D721Med (cell line): Measurements from ENCODE around the gene FASTKD1.
A peak's percentile ranks its signal among the peaks of the same experiment; 100 is the strongest.
"Not testable (repeated sequence)": the region's sequence is repeated elsewhere in the genome, so short reads cannot be mapped to it uniquely, and the experiment has no call there.

ENCODE experiments used
- DNase-seq: peaks from one replicate; pipeline ENCODE4 v3.0.0; 2011; ENCODE audit warnings: low spot score; ENCODE audit not compliant: insufficient read length
- FAIRE-seq: peaks from 2 replicates; lab custom pipeline; 2011; peaks lifted over from hg19 to GRCh38; lab: Jason Lieb, UNC
- TF ChIP-seq, protein P1 (sequence below): IDR thresholded peaks from 2 replicates; pipeline ENCODE4 v1.5.1; 2012; ENCODE audit warnings: mild to moderate bottlenecking, control low read depth; ENCODE audit not compliant: insufficient read depth; ENCODE audit errors: missing control alignments

FASTKD1 gene

DNA sequence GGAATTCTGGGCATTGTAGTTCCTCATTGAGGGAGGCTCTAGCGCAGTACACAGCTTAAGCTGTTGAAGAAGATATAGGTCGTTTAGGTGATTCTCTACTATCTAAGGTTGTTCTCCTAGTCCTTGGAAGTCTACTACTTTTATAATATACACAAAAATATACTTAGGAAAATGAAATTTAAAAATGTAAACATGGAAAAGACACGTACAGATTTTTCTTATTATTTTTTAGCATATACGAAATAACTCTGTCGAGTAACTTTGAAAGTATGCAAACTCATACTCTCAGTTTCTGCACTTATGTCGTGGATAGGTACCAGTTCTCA lies 272 bp upstream of the FASTKD1 start:
- peak; percentile 29 for DNase-seq
- TF ChIP-seq, protein P1, sequence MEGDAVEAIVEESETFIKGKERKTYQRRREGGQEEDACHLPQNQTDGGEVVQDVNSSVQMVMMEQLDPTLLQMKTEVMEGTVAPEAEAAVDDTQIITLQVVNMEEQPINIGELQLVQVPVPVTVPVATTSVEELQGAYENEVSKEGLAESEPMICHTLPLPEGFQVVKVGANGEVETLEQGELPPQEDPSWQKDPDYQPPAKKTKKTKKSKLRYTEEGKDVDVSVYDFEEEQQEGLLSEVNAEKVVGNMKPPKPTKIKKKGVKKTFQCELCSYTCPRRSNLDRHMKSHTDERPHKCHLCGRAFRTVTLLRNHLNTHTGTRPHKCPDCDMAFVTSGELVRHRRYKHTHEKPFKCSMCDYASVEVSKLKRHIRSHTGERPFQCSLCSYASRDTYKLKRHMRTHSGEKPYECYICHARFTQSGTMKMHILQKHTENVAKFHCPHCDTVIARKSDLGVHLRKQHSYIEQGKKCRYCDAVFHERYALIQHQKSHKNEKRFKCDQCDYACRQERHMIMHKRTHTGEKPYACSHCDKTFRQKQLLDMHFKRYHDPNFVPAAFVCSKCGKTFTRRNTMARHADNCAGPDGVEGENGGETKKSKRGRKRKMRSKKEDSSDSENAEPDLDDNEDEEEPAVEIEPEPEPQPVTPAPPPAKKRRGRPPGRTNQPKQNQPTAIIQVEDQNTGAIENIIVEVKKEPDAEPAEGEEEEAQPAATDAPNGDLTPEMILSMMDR = no peak
- no peak for FAIRE-seq

DNA sequence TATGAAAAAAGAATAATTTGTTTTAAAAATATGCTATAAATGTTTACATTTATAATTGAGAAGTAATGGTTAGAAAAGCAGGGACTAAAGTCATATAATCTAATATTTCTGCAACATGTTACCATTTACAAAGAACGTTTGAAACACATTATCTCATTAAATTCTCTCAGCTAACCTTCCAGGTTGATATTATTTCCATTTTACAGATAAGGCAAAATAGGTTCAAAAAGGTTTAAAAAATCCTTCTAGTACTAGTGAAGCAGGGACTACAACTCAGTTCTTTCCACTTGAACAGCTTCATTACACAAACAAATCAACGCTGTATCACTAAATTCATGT lies 875 bp downstream of the FASTKD1 start:
- DNase-seq (no peak), FAIRE-seq (peak; percentile 51)
- TF ChIP-seq, protein P1 = no peak

DNA sequence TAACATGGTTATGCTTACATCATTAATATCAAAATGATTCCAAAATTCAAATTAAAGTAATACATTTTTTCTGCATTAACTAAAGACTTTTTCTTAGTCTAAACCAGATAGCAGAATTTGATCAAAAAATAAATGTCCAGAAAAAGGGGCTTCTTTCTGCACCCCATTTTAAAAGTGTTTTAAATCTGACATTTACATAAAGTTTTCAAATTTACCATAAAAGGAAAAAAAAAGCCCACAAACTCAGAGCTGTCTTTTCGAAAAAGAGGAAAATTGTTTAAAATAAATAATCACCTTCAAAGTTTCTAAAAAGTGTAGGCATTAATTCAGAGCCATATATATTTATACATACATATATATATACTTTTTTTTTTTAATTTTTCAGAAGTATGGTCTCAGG lies 1.5 kb downstream of the FASTKD1 start:
- FAIRE-seq = no peak
- TF ChIP-seq, protein P1 = no peak
- no peak for DNase-seq

DNA sequence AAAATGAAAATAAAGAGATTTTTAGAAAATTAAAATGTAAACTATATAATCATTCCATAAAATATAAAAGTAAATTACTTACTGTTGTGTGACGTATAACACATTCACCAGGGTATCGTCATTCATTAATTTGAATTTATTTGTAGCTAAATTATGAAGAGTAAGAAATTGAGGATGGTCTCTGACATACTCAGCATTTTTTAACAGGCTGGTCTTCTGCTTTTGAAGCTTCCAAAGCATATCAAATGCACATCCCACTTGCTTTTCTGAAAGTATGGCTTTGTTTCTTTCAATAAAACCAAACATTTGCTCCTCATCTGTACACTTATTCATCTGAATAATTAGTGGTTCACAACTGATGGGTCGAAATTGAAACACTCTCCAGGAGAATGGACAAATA lies 2.1 kb downstream of the FASTKD1 start:
- DNase-seq = no peak
- TF ChIP-seq, protein P1 = no peak
- no peak for FAIRE-seq

DNA sequence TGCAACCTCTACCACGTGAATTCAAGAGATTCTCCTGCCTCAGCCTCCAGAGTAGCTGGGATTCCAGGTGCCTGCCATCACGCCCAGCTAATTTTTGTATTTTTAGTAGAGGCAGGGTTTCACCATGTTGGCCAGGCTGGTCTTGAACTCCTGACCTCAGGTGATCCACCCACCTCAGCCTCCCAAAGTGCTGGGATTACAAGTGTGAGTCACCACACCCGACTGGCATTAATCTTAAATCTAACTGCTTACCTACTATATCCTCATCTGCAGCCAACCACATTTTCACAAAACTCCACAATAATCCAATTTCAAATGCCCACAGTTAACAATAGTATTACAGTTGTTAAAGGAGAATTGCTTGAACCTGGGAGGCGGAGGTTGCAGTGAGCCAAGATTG lies 2.9 kb downstream of the FASTKD1 start:
- not testable (repeated sequence) for FAIRE-seq, DNase-seq

DNA sequence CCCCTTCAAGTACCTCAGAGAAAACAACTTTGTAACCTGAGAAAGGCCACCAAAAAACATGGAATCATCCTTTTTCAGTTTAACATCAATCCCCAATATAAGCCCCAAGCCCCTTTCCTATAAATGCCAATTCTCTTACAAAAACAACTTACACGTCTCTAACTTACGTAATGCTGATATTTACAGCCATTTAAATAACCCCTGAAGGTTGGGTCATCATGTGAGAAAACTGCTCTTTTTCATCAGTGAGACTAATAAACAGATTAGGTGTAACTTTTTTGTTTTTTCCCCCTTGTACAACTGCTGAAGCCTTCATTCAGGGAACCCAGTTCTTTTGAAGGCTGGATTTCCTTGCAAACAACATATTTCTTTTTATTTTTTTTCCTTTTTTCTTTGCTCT lies 3.7 kb downstream of the FASTKD1 start:
- FAIRE-seq (peak; percentile 67), DNase-seq (no peak)
- TF ChIP-seq, protein P1 = no peak

DNA sequence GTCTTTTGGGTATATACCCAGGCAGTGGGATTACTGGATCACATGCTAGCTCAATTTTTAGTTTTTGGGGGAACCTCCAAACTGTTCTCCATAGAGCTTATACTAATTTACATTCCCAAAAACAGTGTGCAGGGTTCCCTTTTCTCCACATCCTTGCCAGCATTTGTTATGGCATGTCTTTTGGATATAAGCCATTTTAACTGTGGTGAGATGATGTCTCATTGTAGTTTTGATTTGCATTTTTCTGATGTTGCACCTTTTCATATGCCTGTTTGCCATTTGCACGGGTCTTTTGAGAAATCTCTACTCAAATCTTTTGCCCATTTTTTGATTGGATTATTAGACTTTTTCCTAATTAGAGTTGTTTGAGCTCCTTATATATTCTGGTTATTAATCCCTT lies 8.0 kb downstream of the FASTKD1 start:
- TF ChIP-seq, protein P1 = no peak
- no peak for DNase-seq
- FAIRE-seq = no peak

DNA sequence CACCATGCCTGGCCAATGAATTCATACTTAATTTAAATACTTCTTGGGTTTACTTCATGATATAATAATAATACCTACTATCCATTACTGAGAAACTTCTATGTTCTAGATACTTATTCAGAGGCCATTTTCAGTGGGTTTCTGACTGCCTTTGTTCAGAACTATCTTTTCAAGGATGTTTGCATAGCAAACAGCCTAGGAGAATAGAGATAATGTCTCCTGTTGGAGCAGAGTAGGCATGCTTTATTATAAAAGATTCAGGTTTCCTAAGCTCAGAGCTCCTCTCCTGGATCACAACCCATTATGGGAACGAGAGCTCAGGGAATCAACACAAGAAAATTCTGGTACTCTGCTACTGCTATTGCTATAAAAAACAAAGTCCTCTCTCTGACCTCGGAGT lies 11.1 kb downstream of the FASTKD1 start:
- TF ChIP-seq, protein P1 = no peak
- no peak for FAIRE-seq
- DNase-seq = no peak

DNA sequence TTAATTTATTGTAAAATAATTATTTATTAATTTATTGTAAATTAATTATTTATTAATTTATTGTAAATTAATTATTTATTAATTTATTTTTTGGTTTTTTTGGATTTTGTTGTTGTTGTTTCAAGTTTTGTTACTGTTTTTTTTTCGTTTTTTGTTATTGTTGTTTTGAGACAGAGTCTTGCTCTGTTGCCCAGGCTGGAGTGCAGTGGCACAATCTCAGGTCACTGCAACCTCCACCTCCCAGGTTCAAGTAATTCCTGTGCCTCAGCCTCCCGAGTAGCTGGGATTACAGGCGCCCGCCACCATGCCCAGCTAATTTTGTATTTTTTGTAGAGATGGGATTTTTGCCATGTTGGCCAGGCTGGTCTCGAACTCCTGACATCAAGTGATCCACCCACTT lies 11.6 kb downstream of the FASTKD1 start:
- not testable (repeated sequence) for DNase-seq, FAIRE-seq
